Neuron (in vitro differentiated cells): ENCODE measurements around the gene RGL3.
A peak's percentile ranks its signal among the peaks of the same experiment; 100 is the strongest.
"Not testable (repeated sequence)": the region's sequence is repeated elsewhere in the genome, so short reads cannot be mapped to it uniquely, and the experiment has no call there.

Source experiments
- H2AFZ ChIP-seq: one replicate; pipeline ENCODE4 v1.6.1; 2013; ENCODE audit warnings: low read depth, mild to moderate bottlenecking, inconsistent platforms, low read length, moderate library complexity
- H3K27me3 ChIP-seq: one replicate; pipeline ENCODE4 v1.6.1; 2013; ENCODE audit warnings: low read length; ENCODE audit not compliant: insufficient read depth
- H3K36me3 ChIP-seq: one replicate; pipeline ENCODE4 v1.6.1; 2013; ENCODE audit warnings: low read length; ENCODE audit not compliant: insufficient read depth
- H3K4me1 ChIP-seq: one replicate; pipeline ENCODE4 v1.6.1; 2013; ENCODE audit warnings: low read length; ENCODE audit not compliant: insufficient read depth
- H3K4me3 ChIP-seq: 2 replicates; pipeline ENCODE4 v1.5.1; 2013; ENCODE audit warnings: mild to moderate bottlenecking, low read length, moderate library complexity
- H3K9me3 ChIP-seq: one replicate; pipeline ENCODE4 v1.6.1; 2013; ENCODE audit warnings: low read length

RGL3 gene

GRCh38 chr19:11445141-11445540, 26.0 kb upstream of the RGL3 start:
- H2AFZ ChIP-seq: no peak overlapping the region
- H3K4me1 ChIP-seq: no peaks in the 10 kb centered on the region
- no peak overlapping the region for H3K4me3 ChIP-seq
- H3K9me3 ChIP-seq: no peaks in the 10 kb centered on the region
- no peaks in the 10 kb centered on the region for H3K27me3 ChIP-seq
- peaks cover 81% of the 10 kb centered on the region for H3K36me3 ChIP-seq

- Histone ChIP-seq H3K9me3 (no peaks in the 10 kb centered on the region), H3K27me3 (no peaks in the 10 kb centered on the region), H3K4me1 (no peaks in the 10 kb centered on the region), H3K4me3 (no peak overlapping the region), H3K36me3 (peaks cover 79% of the 10 kb centered on the region), H2AFZ (no peak overlapping the region)
These were observed 24.9 kb upstream of the RGL3 start for GRCh38 chr19:11444059-11444458.

GRCh38 chr19:11437955-11438354, 18.8 kb upstream of the RGL3 start:
- Histone ChIP-seq H3K4me1 (peaks cover 12% of the 10 kb centered on the region), H3K9me3 (no peaks in the 10 kb centered on the region), H3K27me3 (no peaks in the 10 kb centered on the region), H2AFZ (no peak overlapping the region), H3K4me3 (no peak overlapping the region), H3K36me3 (peaks cover 49% of the 10 kb centered on the region)

- H3K36me3 ChIP-seq: peaks cover 28% of the 10 kb centered on the region
- H3K27me3 ChIP-seq: no peaks in the 10 kb centered on the region
- no peaks in the 10 kb centered on the region for H3K9me3 ChIP-seq
- H2AFZ ChIP-seq: no peak overlapping the region
- H3K4me3 ChIP-seq: peak overlapping the region; percentile 68
- H3K4me1 ChIP-seq: peaks cover 12% of the 10 kb centered on the region
These were observed 16.8 kb upstream of the RGL3 start for GRCh38 chr19:11435833-11436313.

- Histone ChIP-seq H3K4me1 (peaks cover 12% of the 10 kb centered on the region), H3K27me3 (no peaks in the 10 kb centered on the region), H2AFZ (no peak within 1 kb of the TSS), H3K4me3 (peak within 1 kb of the TSS; percentile 68), H3K36me3 (peaks cover 26% of the 10 kb centered on the region), H3K9me3 (no peaks in the 10 kb centered on the region)
These were observed 16.1 kb upstream of the RGL3 start, which contains the start of the genes ODAD3 and PRKCSH for GRCh38 chr19:11435057-11435832. TSS of gene ODAD3 (minus strand) at chr19:11435121. CDS start at chr19:11435016, 105 bp downstream. TSS of gene PRKCSH (plus strand) at chr19:11435635. CDS start at chr19:11436118, 483 bp downstream.

GRCh38 chr19:11434703-11435056, 15.6 kb upstream of the RGL3 start:
- H3K36me3 ChIP-seq: peaks cover 24% of the 10 kb centered on the region
- no peaks in the 10 kb centered on the region for H3K27me3 ChIP-seq
- H3K9me3 ChIP-seq: no peaks in the 10 kb centered on the region
- H3K4me1 ChIP-seq: peaks cover 12% of the 10 kb centered on the region
- peak overlapping the region; percentile 65 for H3K4me3 ChIP-seq
- H2AFZ ChIP-seq: no peak overlapping the region

- H3K27me3 ChIP-seq, H3K9me3 ChIP-seq, H2AFZ ChIP-seq, H3K4me3 ChIP-seq: not testable (repeated sequence)
- Histone ChIP-seq H3K36me3 (peaks cover 17% of the 10 kb centered on the region), H3K4me1 (peaks cover 12% of the 10 kb centered on the region)
These were observed 14.4 kb upstream of the RGL3 start for GRCh38 chr19:11433526-11433925.

GRCh38 chr19:11426656-11427055, 7.5 kb upstream of the RGL3 start:
- no peaks in the 10 kb centered on the region for H3K4me1 ChIP-seq
- H3K4me3 ChIP-seq: no peak overlapping the region
- H2AFZ ChIP-seq: no peak overlapping the region
- H3K36me3 ChIP-seq: no peaks in the 10 kb centered on the region
- peaks cover 19% of the 10 kb centered on the region for H3K27me3 ChIP-seq
- peaks cover 16% of the 10 kb centered on the region for H3K9me3 ChIP-seq

GRCh38 chr19:11425719-11426457, 6.8 kb upstream of the RGL3 start:
- no peak overlapping the region for H2AFZ ChIP-seq
- H3K27me3 ChIP-seq: peaks cover 27% of the 10 kb centered on the region
- H3K4me1 ChIP-seq: peaks cover 4% of the 10 kb centered on the region
- peaks cover 16% of the 10 kb centered on the region for H3K9me3 ChIP-seq
- no peak overlapping the region for H3K4me3 ChIP-seq
- H3K36me3 ChIP-seq: no peaks in the 10 kb centered on the region

- Histone ChIP-seq H2AFZ (no peak overlapping the region), H3K4me1 (peaks cover 14% of the 10 kb centered on the region), H3K27me3 (peaks cover 44% of the 10 kb centered on the region)
These were observed 4.7 kb upstream of the RGL3 start for GRCh38 chr19:11423791-11424181.

GRCh38 chr19:11423164-11423790, 4.2 kb upstream of the RGL3 start:
- Histone ChIP-seq H3K4me3 (no peak overlapping the region), H3K27me3 (peaks cover 50% of the 10 kb centered on the region), H3K36me3 (no peaks in the 10 kb centered on the region), H3K4me1 (peaks cover 17% of the 10 kb centered on the region), H2AFZ (no peak overlapping the region), H3K9me3 (peaks cover 16% of the 10 kb centered on the region)

More at GRCh38 chr19:11423791-11424181, 4.7 kb upstream of the RGL3 start:
- Histone ChIP-seq H3K9me3 (peaks cover 16% of the 10 kb centered on the region), H3K36me3 (no peaks in the 10 kb centered on the region), H3K4me3 (no peak overlapping the region)

GRCh38 chr19:11422163-11423065, 3.3 kb upstream of the RGL3 start:
- Histone ChIP-seq H3K4me1 (peaks cover 17% of the 10 kb centered on the region), H2AFZ (no peak overlapping the region), H3K9me3 (peaks cover 16% of the 10 kb centered on the region), H3K4me3 (no peak overlapping the region), H3K36me3 (no peaks in the 10 kb centered on the region), H3K27me3 (peaks cover 56% of the 10 kb centered on the region)
